ENCODE measurements around the gene SLC50A1.

The SLC50A1 gene

DNA sequence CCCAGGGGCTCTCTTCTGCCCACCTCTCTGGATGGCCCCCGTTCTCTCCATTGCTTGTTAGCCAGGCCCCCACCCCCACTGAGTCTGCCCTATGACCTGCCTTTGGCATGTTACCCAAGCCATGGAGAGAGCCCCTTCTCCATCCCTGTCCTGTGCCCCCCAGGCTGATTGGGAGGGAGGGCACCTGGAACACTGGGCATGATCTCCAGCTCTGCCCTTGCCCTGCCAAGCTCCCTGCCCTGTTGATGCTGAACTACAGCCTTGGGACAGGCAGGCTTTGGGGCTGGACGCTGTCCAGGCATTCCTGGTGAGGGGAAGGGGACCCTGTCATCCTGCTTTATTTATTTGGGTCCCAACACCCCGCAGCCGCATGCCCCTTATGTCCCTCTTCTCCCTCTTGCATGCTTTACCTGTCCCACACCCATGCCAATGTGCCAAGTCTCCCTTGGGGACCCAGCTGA, 48.7 kb downstream of the SLC50A1 start:
- no peak for DNase-seq (ENCODE audit: low read depth in 2 of 2)

DNA sequence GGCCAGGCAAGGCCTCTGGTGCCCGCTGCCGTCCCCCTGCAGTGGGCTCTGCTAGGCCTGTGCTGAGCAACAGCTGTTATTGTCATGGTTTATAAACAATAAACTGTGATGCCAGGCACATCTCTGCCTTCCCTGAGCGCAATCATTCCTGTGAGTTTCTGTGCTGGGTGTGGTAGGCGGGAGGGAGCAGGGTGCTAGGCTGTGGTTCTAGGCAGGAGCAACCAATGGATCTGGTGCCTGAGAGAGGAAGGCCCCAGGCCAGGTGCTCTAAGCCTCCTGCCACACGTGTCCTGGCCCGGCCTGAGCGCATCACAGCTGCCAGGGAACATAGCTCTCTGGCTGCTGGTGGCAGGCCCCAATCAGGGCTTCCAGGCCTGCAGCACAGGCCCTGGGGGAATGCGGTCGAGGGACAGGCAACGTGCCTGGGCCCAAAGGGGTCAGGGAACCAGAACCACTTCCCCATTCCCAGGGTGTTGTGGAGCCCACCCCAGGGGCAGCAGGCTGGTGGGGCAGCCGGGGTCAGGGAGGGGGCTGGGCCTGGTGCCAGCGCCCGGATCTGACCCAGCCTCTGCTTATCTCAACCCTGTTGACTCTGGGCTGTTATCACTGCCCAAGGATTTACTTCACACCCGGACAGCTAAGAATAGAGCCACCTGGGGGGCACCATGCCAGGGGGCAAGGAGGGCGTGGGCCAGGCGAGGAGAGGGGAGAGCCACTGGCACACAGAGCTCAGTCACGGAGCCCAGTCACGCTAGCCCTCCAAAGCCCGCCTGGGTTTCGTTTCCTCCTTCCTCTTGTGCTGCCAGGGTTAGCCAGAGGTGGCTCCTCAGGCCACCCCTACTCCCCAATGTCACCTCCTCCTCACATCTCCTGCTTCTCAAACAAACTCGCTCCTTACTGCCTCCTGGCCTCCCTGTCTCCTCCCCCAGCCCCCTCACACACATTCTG, 49.5 kb downstream of the SLC50A1 start:
- no peak for DNase-seq (ENCODE audit: low read depth in 2 of 2)

DNA sequence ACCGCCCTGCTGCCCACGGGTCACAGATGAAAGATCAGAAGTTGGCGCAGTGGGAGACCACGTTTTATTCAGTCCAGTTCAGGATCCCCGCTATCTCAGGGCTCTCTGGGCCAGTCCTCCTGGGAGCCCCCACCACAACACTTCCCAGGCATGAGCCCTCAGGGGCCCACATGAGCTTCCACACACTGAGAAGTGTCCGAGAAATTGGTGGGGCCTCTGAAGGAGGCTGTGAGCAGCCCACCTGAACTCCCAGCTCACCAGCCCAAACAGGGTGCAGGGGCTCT, 50.1 kb downstream of the SLC50A1 start:
- no peak for DNase-seq (ENCODE audit: low read depth in 2 of 2)

GRCh38 chr1:155186067-155186793, 50.6 kb downstream of the SLC50A1 start:
- no peak for DNase-seq (ENCODE audit: low read depth in 2 of 2)

GRCh38 chr1:155186794-155187455, 51.3 kb downstream of the SLC50A1 start:
- DNase-seq (ENCODE audit: low read depth in 2 of 2): no peak

DNA sequence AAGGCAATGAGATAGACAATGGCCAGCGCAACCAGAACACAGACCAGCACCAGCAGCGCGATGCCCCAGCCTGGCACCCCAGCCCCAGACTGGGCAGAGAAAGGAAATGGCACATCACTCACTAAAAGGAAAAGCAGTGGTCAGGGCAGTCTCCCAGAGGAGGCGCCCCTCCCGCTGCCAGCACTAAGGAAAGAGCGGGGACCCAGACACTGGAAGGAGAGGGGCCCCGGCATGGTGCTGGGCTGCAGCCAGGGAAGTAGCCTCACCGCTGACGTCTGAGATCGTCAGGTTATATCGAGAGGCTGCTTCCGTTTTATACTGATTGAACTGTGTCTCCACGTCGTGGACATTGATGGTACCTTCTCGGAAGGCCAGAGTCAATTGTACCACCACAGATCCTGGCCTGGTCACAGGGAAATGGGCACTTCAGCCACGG, 51.8 kb downstream of the SLC50A1 start:
- DNase-seq (ENCODE audit: low read depth in 2 of 2): no peak

DNA sequence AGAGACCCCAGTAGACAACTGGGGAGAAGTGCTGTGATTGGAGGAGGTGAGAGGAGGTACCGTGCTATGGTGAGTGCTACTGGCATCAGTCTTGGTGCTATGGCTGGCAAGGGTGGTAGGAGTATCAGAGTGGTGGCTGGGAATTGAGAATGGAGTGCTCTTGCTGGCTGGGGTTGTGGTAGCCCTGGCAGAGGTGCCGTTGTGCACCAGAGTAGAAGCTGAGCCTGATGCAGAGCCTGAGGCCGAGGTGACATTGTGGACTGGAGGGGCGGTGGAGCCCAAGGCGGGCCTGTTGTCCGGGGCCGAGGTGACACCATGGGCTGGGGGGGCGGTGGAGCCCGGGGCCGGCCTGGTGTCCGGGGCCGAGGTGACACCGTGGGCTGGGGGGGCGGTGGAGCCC, 52.6 kb downstream of the SLC50A1 start:
- no peak for DNase-seq (ENCODE audit: low read depth in 2 of 2)

All from stimulated activated CD4-positive, alpha-beta T cell treated with anti-CD3 and anti-CD28 coated beads, Interleukin-15, amount 100 ng/mL, for 48 hours (primary cell).